HepG2 (cell line): ENCODE results near the gene PPIG. TPM values are rescaled to one million over a fixed set of nuclear protein-coding genes. Genes with fewer than 3 reads are reported as not detected.

Experiments used
- ATAC-seq: fragments of 200-7000 bp; cut with Tn5 transposase; 3 replicates; pipeline ENCODE4 v1.9.1; 2020; ENCODE audit warnings: mild to moderate bottlenecking, moderate library complexity
- BruUV-seq: library from RNA; stranded (reverse); fragments of 400-500 nt; replicated peaks from 2 replicates; lab custom pipeline; 2021; lab: Mats Ljungman, UMichigan
- CTCF ChIA-PET: fragments of 300-600 bp; formaldehyde crosslinking; extraction: SDS; loops from one replicate; lab custom pipeline; 2021; ENCODE audit warnings: low total read pairs, inconsistent platforms, low intra/inter-chr PET ratio; lab: Yijun Ruan, JAX
- POLR2A ChIA-PET: fragments of 350-600 bp; sonication (Branson Sonifier 250); formaldehyde crosslinking; loops from one replicate; lab custom pipeline; 2020; ENCODE audit warnings: antibody characterized with exemption, inconsistent platforms; lab: Yijun Ruan, JAX
- DNase-seq: peaks from one replicate; pipeline ENCODE4 v3.0.0-alpha.2; 2015; ENCODE audit warnings: low spot score
- FAIRE-seq: peaks from 3 replicates; lab custom pipeline; 2011; peaks lifted over from hg19 to GRCh38; lab: Jason Lieb, UNC
- H2AFZ ChIP-seq: one replicate; pipeline ENCODE4 v1.6.1; 2011; ENCODE audit warnings: low read length, inconsistent platforms
- H3K27ac ChIP-seq: fragments of 300-600 bp; 3 replicates; pipeline ENCODE4 v1.8.0; 2011; ENCODE audit warnings: mixed run types, mild to moderate bottlenecking, mixed read lengths, low read length, inconsistent platforms; ENCODE audit not compliant: insufficient read depth; ENCODE audit errors: extremely low read length
- H3K27me3 ChIP-seq, 2 experiments: fragments of 200-600 bp in 1 of 2; 2 replicates in 1 of 2; 3 replicates in 1 of 2; pipeline versions ENCODE4 v1.6.0 to v1.8.0; 2011; ENCODE audit warnings: low read length in 2 of 2, mild to moderate bottlenecking in 2 of 2, moderate library complexity in 2 of 2, inconsistent platforms in 1 of 2; ENCODE audit not compliant: insufficient read depth in 2 of 2, control insufficient read depth in 1 of 2
- H3K36me3 ChIP-seq, 2 experiments: fragments of 200-600 bp in 1 of 2; replicated peaks in 1 of 2; 2 replicates in 1 of 2; 3 replicates in 1 of 2; pipeline versions ENCODE4 v1.5.1 to v1.8.0; 2011; ENCODE audit warnings: low read length in 2 of 2, inconsistent platforms in 1 of 2; ENCODE audit not compliant: insufficient read depth in 2 of 2, control insufficient read depth in 1 of 2
- H3K4me1 ChIP-seq: 2 replicates; pipeline ENCODE4 v1.5.1; 2012; ENCODE audit warnings: low read length, inconsistent platforms; ENCODE audit not compliant: insufficient read depth
- H3K4me2 ChIP-seq: 2 replicates; pipeline ENCODE4 v1.6.0; 2011; ENCODE audit warnings: low read depth, low read length, inconsistent platforms
- H3K4me3 ChIP-seq, 3 experiments: fragments of 200-600 bp in 1 of 3; sonication (generic), shearing (Covaris generic) in 1 of 3; replicated peaks in 1 of 3; 2 replicates each; pipeline ENCODE4 v1.5.1; 2011 to 2016; ENCODE audit warnings: low read length in 3 of 3, inconsistent platforms in 2 of 3, low read depth in 2 of 3, mild to moderate bottlenecking in 2 of 3, control low read depth in 1 of 3, mixed read lengths in 1 of 3; ENCODE audit not compliant: insufficient read depth in 1 of 3
- H3K79me2 ChIP-seq: one replicate; pipeline ENCODE4 v1.6.1; 2011; ENCODE audit warnings: low read length, inconsistent platforms; ENCODE audit not compliant: insufficient read depth
- H3K9ac ChIP-seq: 2 replicates; pipeline ENCODE4 v1.6.0; 2011; ENCODE audit warnings: mild to moderate bottlenecking, low read depth, low read length, inconsistent platforms; ENCODE audit not compliant: insufficient read depth
- H3K9me3 ChIP-seq: 2 replicates; pipeline ENCODE4 v1.5.1; 2012; ENCODE audit warnings: mild to moderate bottlenecking, low read length
- H4K20me1 ChIP-seq: 2 replicates; pipeline ENCODE4 v1.6.0; 2011; ENCODE audit warnings: inconsistent platforms, mild to moderate bottlenecking, low read length, moderate library complexity; ENCODE audit not compliant: insufficient read depth
- MAF1 ChIP-seq: sonication (generic); formaldehyde crosslinking; IDR thresholded peaks from 2 replicates; pipeline ENCODE4 v1.5.0; 2020; ENCODE audit warnings: missing genetic modification reagents, borderline replicate concordance
- MAFF ChIP-seq: IDR thresholded peaks from 2 replicates; pipeline ENCODE4 v1.6.1; 2011; ENCODE audit warnings: low read depth, low read length, improper control_type of control experiment
- POLR2AphosphoS2 ChIP-seq: IDR thresholded peaks from 2 replicates; pipeline ENCODE4 v1.6.1; 2011; ENCODE audit warnings: low read depth, low read length, improper control_type of control experiment
- RBM22 ChIP-seq: fragments of 200-400 bp; formaldehyde crosslinking; optimal IDR thresholded peaks from 2 replicates; pipeline ENCODE3; 2017; ENCODE audit warnings: mild to moderate bottlenecking, low read length, moderate library complexity
- SUZ12 ChIP-seq: fragments of 150-350 bp; IDR thresholded peaks from 2 replicates; pipeline ENCODE4 v1.6.1; 2014; ENCODE audit warnings: low read depth, low read length
- ZNF274 ChIP-seq: sonication (generic); formaldehyde crosslinking; IDR thresholded peaks from 2 replicates; pipeline ENCODE4 v1.5.1; 2020; ENCODE audit warnings: mild to moderate bottlenecking, missing genetic modification reagents
- WGBS: methylation state at CpG from one replicate; pipeline ENCODE4 v1.1.6; 2017; ENCODE audit warnings: low lambda C conversion rate; 5-methylcytosine and 5-hydroxymethylcytosine counted together
- in situ Hi-C: cut with HindIII; loops from 2 replicates; pipeline ENCODE4 v1.10.0; 2017; ENCODE audit warnings: low pct_unique_long_range_greater_than_20kb; ENCODE audit not compliant: extremely low pct_ligation_motif_present
- intact Hi-C: fragments of 100-400 bp; cut with micrococcal nuclease; formaldehyde crosslinking; loops from one replicate; pipeline ENCODE4 v1.10.0; 2022; ENCODE audit not compliant: unreplicated experiment
- polyA plus RNA-seq, 8 experiments: library from polyadenylated mRNA; depleted of rRNA in 3 of 8; stranded (reverse) in 7 of 8; unstranded in 1 of 8; fragments of >200 nt; fragmentation: Illumina TruSeq in 4 of 8; extraction: Trizol in 4 of 8; gene quantifications; 2 replicates each; pipeline versions ENCODE4 v1.2.1 to v1.2.3, GENCODE V29; 2011 to 2016; ENCODE audit warnings: low read depth in 4 of 8, missing spikeins in 1 of 8, mixed read lengths in 1 of 8; ENCODE audit not compliant: insufficient read depth in 1 of 8
- total RNA-seq, 5 experiments: library from RNA; depleted of rRNA; stranded (reverse); fragments of >200 nt; fragmentation: Illumina TruSeq; extraction: Trizol; gene quantifications; 2 replicates each; pipeline ENCODE4 v1.2.3, GENCODE V29; 2016; ENCODE audit warnings: low read depth in 1 of 5
- TF ChIP-seq, protein P1 (sequence below): sonication (generic); formaldehyde crosslinking; IDR thresholded peaks from 2 replicates; pipeline ENCODE4 v1.5.0; 2020; ENCODE audit warnings: missing genetic modification reagents, mild to moderate bottlenecking, borderline replicate concordance
- TF ChIP-seq, protein P2 (sequence below): sonication (generic); formaldehyde crosslinking; IDR thresholded peaks from 2 replicates; pipeline ENCODE4 v1.4.0; 2020; ENCODE audit warnings: missing genetic modification reagents, borderline replicate concordance
- TF ChIP-seq, protein P3 (sequence below), 2 experiments: IDR thresholded peaks; 2 replicates each; pipeline ENCODE4 v1.6.1; 2011 to 2012; ENCODE audit warnings: low read length in 2 of 2, borderline replicate concordance in 1 of 2, low read depth in 1 of 2, mild to moderate bottlenecking in 1 of 2, moderate library complexity in 1 of 2
- TF ChIP-seq, protein P4 (sequence below): sonication (generic); formaldehyde crosslinking; IDR thresholded peaks from 2 replicates; pipeline ENCODE4 v1.5.0; 2020; ENCODE audit warnings: mild to moderate bottlenecking, missing genetic modification reagents, moderate library complexity

PPIG gene
- total and polyA plus RNA-seq, 2 of the 13 experiments (the other 11 are each of a cell fraction or from before 2014, with no cell fraction given) = 31.3 to 81.0 TPM

DNA sequence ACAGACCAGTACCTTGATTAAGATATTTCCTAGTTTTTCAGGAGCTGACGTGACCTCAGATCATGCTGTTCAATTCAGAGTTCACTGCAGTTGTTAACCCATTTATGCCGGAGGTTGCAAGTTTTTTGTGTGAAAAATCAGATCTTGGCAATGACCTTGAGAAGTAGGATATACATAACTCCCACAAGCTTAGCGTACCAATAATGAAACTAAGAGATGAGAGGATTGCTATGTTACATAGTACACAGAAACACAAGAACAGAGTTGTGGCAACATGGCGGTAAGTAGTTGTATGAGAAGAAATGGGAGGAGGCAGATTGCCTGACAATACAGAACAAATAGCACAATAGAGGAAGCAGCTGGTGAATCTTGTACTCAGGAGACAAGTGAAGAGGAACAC, 39.1 kb downstream of the PPIG start:
- Histone ChIP-seq H3K4me2 (no peak overlapping the region), H3K9me3 (no peaks in the 10 kb centered on the region), H3K9ac (no peak overlapping the region), H4K20me1 (no peaks in the 10 kb centered on the region), H3K27ac (no peak overlapping the region), H3K36me3 (peaks cover 16 to 65% of the 10 kb centered on the region in 2 experiments), H3K4me1 (no peaks in the 10 kb centered on the region), H3K27me3 (no peaks in the 10 kb centered on the region), H2AFZ (no peak overlapping the region), H3K79me2 (peaks cover 11% of the 10 kb centered on the region), H3K4me3 (no peak overlapping the region)
- POLR2A ChIA-PET = no interaction called here
- ATAC-seq = no peak
- CTCF ChIA-PET = no interaction called here
- WGBS = over 99% methylated on average over 4 of the region's 4 CpGs
- in situ Hi-C loops = no loop called here
- intact Hi-C loops = no loop called here
- no TSS peak for BruUV-seq
- TF ChIP-seq POLR2AphosphoS2 (peak; percentile 61; the same call in 1 of the 2 replicates), MAFF (no peak), RBM22 (peak; percentile 78)
- TF ChIP-seq, protein P1, sequence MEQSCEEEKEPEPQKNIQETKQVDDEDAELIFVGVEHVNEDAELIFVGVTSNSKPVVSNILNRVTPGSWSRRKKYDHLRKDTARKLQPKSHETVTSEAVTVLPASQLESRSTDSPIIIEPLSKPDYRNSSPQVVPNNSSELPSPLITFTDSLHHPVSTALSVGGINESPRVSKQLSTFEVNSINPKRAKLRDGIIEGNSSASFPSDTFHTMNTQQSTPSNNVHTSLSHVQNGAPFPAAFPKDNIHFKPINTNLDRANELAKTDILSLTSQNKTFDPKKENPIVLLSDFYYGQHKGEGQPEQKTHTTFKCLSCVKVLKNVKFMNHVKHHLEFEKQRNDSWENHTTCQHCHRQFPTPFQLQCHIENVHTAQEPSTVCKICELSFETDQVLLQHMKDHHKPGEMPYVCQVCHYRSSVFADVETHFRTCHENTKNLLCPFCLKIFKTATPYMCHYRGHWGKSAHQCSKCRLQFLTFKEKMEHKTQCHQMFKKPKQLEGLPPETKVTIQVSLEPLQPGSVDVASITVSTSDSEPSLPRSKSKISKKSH = no peak
- DNase-seq = no peak
- FAIRE-seq = no peak

DNA sequence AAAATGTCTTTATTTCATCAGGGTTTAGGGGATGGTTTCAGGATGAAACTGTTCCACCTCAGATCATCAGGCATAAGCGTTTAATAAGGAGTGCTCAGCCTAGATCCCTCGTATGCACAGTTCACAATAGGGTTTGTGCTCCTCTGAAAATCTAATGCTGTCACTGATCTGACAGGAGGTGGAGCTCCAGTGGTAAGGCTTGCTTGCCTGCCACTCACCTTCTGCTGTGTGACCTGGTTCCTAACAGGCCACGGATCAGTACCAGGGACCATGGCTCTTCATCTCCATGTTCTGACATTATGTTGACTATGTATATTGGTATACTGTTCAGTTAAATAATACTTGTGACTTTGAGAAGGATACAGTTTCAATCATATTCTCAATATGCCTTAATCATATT, 41.6 kb downstream of the PPIG start:
- no peak for FAIRE-seq
- Histone ChIP-seq H3K27me3 (no peaks in the 10 kb centered on the region), H3K79me2 (no peaks in the 10 kb centered on the region), H3K4me1 (no peaks in the 10 kb centered on the region), H3K27ac (no peak overlapping the region), H3K9ac (no peak overlapping the region), H4K20me1 (no peaks in the 10 kb centered on the region), H3K4me3 (no peak overlapping the region), H3K4me2 (no peak overlapping the region), H3K9me3 (no peaks in the 10 kb centered on the region), H3K36me3 (peaks cover 19 to 58% of the 10 kb centered on the region in 2 experiments; a peak in 4 of 5 replicates), H2AFZ (no peak overlapping the region)
- WGBS = 98% methylated on average over 3 of the region's 3 CpGs
- no peak for DNase-seq
- ChIA-PET POLR2A (no interaction called here), CTCF (no interaction called here)
- intact Hi-C loops = no loop called here
- in situ Hi-C loops = no loop called here
- BruUV-seq = no TSS peak
- ATAC-seq = peak; percentile 44
- TF ChIP-seq, protein P2, sequence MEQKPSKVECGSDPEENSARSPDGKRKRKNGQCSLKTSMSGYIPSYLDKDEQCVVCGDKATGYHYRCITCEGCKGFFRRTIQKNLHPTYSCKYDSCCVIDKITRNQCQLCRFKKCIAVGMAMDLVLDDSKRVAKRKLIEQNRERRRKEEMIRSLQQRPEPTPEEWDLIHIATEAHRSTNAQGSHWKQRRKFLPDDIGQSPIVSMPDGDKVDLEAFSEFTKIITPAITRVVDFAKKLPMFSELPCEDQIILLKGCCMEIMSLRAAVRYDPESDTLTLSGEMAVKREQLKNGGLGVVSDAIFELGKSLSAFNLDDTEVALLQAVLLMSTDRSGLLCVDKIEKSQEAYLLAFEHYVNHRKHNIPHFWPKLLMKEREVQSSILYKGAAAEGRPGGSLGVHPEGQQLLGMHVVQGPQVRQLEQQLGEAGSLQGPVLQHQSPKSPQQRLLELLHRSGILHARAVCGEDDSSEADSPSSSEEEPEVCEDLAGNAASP = no peak
- TF ChIP-seq, protein P3, sequence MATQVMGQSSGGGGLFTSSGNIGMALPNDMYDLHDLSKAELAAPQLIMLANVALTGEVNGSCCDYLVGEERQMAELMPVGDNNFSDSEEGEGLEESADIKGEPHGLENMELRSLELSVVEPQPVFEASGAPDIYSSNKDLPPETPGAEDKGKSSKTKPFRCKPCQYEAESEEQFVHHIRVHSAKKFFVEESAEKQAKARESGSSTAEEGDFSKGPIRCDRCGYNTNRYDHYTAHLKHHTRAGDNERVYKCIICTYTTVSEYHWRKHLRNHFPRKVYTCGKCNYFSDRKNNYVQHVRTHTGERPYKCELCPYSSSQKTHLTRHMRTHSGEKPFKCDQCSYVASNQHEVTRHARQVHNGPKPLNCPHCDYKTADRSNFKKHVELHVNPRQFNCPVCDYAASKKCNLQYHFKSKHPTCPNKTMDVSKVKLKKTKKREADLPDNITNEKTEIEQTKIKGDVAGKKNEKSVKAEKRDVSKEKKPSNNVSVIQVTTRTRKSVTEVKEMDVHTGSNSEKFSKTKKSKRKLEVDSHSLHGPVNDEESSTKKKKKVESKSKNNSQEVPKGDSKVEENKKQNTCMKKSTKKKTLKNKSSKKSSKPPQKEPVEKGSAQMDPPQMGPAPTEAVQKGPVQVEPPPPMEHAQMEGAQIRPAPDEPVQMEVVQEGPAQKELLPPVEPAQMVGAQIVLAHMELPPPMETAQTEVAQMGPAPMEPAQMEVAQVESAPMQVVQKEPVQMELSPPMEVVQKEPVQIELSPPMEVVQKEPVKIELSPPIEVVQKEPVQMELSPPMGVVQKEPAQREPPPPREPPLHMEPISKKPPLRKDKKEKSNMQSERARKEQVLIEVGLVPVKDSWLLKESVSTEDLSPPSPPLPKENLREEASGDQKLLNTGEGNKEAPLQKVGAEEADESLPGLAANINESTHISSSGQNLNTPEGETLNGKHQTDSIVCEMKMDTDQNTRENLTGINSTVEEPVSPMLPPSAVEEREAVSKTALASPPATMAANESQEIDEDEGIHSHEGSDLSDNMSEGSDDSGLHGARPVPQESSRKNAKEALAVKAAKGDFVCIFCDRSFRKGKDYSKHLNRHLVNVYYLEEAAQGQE (IDR thresholded peaks at IDR 0.05; ENCODE audit: borderline replicate concordance in 1 of 2, low read depth in 1 of 2, low read length in 2 of 2) = no peak
- no peak for TF ChIP-seq ZNF274 (CRISPR knock-in tag)
- TF ChIP-seq, protein P4, sequence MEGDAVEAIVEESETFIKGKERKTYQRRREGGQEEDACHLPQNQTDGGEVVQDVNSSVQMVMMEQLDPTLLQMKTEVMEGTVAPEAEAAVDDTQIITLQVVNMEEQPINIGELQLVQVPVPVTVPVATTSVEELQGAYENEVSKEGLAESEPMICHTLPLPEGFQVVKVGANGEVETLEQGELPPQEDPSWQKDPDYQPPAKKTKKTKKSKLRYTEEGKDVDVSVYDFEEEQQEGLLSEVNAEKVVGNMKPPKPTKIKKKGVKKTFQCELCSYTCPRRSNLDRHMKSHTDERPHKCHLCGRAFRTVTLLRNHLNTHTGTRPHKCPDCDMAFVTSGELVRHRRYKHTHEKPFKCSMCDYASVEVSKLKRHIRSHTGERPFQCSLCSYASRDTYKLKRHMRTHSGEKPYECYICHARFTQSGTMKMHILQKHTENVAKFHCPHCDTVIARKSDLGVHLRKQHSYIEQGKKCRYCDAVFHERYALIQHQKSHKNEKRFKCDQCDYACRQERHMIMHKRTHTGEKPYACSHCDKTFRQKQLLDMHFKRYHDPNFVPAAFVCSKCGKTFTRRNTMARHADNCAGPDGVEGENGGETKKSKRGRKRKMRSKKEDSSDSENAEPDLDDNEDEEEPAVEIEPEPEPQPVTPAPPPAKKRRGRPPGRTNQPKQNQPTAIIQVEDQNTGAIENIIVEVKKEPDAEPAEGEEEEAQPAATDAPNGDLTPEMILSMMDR (CRISPR knock-in tag) = peak; percentile 48
- no peak for TF ChIP-seq SUZ12
- no peak for TF ChIP-seq MAF1
